GM18870 (cell line): Measurements from ENCODE around the gene DENND5B.
"Not testable (repeated sequence)": the region's sequence is repeated elsewhere in the genome, so short reads cannot be mapped to it uniquely, and the experiment has no call there.

Experiments
- ATAC-seq: cut with Tn5 transposase; IDR thresholded peaks from one replicate; pipeline ENCODE4 v1.9.1; 2021; ENCODE audit warnings: moderate library complexity; ENCODE audit not compliant: unreplicated experiment

The DENND5B gene

GRCh38 chr12:31560516-31560915, 30.4 kb downstream of the DENND5B start:
- ATAC-seq: no peak

GRCh38 chr12:31558521-31558920, 32.4 kb downstream of the DENND5B start:
- no peak for ATAC-seq

- no peak for ATAC-seq
Observed at GRCh38 chr12:31557707-31558106, 33.2 kb downstream of the DENND5B start.

- not testable (repeated sequence) for ATAC-seq
Observed at GRCh38 chr12:31555466-31555865, 35.5 kb downstream of the DENND5B start.

GRCh38 chr12:31550590-31550989, 40.3 kb downstream of the DENND5B start:
- not testable (repeated sequence) for ATAC-seq

- no peak for ATAC-seq
Observed at GRCh38 chr12:31536672-31537071, 54.3 kb downstream of the DENND5B start.

GRCh38 chr12:31533470-31533869, 57.5 kb downstream of the DENND5B start:
- no peak for ATAC-seq

GRCh38 chr12:31531893-31532292, 59.0 kb downstream of the DENND5B start:
- no peak for ATAC-seq

- ATAC-seq: no peak
Observed at GRCh38 chr12:31528095-31528494, 62.8 kb downstream of the DENND5B start.

- ATAC-seq: no peak
Observed at GRCh38 chr12:31527083-31527482, 63.9 kb downstream of the DENND5B start.

- no peak for ATAC-seq
Observed at GRCh38 chr12:31526158-31526546, 64.8 kb downstream of the DENND5B start.

- no peak for ATAC-seq
Observed at GRCh38 chr12:31525496-31526157, 65.3 kb downstream of the DENND5B start.

- ATAC-seq: peak; percentile 98
Observed at GRCh38 chr12:31524791-31525495, 66.0 kb downstream of the DENND5B start.

- no peak for ATAC-seq
Observed at GRCh38 chr12:31523306-31523705, 67.6 kb downstream of the DENND5B start.

GRCh38 chr12:31522607-31523006, 68.3 kb downstream of the DENND5B start:
- no peak for ATAC-seq

GRCh38 chr12:31521964-31522363, 69.0 kb downstream of the DENND5B start:
- ATAC-seq: no peak

GRCh38 chr12:31519511-31519910, 71.4 kb downstream of the DENND5B start:
- no peak for ATAC-seq

- no peak for ATAC-seq
Observed at GRCh38 chr12:31518680-31519227, 72.2 kb downstream of the DENND5B start.

GRCh38 chr12:31517994-31518393, 72.9 kb downstream of the DENND5B start:
- no peak for ATAC-seq

GRCh38 chr12:31516702-31517101, 74.2 kb downstream of the DENND5B start:
- ATAC-seq: no peak

- no peak for ATAC-seq
Observed at GRCh38 chr12:31514912-31515311, 76.0 kb downstream of the DENND5B start.

- no peak for ATAC-seq
Observed at GRCh38 chr12:31510034-31510433, 80.9 kb downstream of the DENND5B start.
